BJ (cell line): ENCODE results near the gene IFNA13. TPM values are rescaled to one million over a fixed set of nuclear protein-coding genes. Genes with fewer than 3 reads are reported as not detected.

ENCODE experiments used
- CTCF ChIA-PET: fragments of 350-600 bp; formaldehyde crosslinking; extraction: SDS; loops from one replicate; lab custom pipeline; 2021; ENCODE audit warnings: antibody characterized with exemption, inconsistent platforms; lab: Yijun Ruan, JAX
- POLR2A ChIA-PET: fragments of 300-600 bp; sonication (Branson Sonifier 250); formaldehyde crosslinking; extraction: SDS; loops from one replicate; lab custom pipeline; 2021; ENCODE audit warnings: antibody characterized with exemption; lab: Charles Lee
- DNase-seq: peaks from one replicate; pipeline ENCODE4 v3.0.0-alpha.2; 2011; ENCODE audit warnings: low read depth
- H3K27me3 ChIP-seq: 2 replicates; pipeline ENCODE4 v1.6.0; 2011; ENCODE audit warnings: low read length; ENCODE audit not compliant: control insufficient read depth, insufficient read depth
- H3K36me3 ChIP-seq: 2 replicates; pipeline ENCODE4 v1.5.1; 2011; ENCODE audit warnings: low read length; ENCODE audit not compliant: control insufficient read depth, insufficient read depth
- H3K4me3 ChIP-seq: 2 replicates; pipeline ENCODE4 v1.5.1; 2011; ENCODE audit warnings: low read depth, mild to moderate bottlenecking, control low read depth, low read length
- polyA plus RNA-seq: library from polyadenylated mRNA; depleted of rRNA; stranded (reverse); fragments of >200 nt; gene quantifications from 2 replicates; pipeline ENCODE4 v1.2.3, GENCODE V29; 2011
- TF ChIP-seq, protein P1 (sequence below): IDR thresholded peaks from 2 replicates; pipeline ENCODE4 v1.5.1; 2011; ENCODE audit warnings: low read depth, mild to moderate bottlenecking, control low read depth, inconsistent platforms, low read length, moderate library complexity; ENCODE audit not compliant: insufficient read depth

IFNA13 gene
- polyA plus RNA-seq, 1 experiment: not detected

DNA sequence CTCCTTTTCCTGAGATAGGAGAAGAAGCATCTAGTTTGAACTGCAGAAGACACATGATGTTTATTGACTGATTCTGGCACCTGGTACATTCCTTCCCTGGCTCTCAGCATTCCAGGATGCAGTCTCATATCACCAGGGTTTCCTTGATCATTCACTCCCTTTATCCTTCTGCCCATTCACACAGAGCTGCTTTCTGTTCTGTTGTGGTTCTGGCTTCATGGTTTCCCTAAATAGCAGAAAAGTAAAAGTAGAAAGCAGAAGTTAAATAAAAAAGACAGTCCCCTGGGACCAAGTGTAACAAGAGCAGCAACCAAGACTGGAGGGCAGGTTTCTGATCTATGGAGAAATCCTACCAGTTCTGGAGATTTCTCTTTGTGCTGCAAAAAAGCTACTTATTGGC is 44.2 kb upstream of the IFNA13 start:
- Histone ChIP-seq H3K36me3 (no peaks in the 10 kb centered on the region), H3K4me3 (no peak overlapping the region), H3K27me3 (peaks cover 8% of the 10 kb centered on the region)
- TF ChIP-seq, protein P1, sequence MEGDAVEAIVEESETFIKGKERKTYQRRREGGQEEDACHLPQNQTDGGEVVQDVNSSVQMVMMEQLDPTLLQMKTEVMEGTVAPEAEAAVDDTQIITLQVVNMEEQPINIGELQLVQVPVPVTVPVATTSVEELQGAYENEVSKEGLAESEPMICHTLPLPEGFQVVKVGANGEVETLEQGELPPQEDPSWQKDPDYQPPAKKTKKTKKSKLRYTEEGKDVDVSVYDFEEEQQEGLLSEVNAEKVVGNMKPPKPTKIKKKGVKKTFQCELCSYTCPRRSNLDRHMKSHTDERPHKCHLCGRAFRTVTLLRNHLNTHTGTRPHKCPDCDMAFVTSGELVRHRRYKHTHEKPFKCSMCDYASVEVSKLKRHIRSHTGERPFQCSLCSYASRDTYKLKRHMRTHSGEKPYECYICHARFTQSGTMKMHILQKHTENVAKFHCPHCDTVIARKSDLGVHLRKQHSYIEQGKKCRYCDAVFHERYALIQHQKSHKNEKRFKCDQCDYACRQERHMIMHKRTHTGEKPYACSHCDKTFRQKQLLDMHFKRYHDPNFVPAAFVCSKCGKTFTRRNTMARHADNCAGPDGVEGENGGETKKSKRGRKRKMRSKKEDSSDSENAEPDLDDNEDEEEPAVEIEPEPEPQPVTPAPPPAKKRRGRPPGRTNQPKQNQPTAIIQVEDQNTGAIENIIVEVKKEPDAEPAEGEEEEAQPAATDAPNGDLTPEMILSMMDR: no peak
- CTCF ChIA-PET: interaction anchor here (2.4 kb wide), 1 partner anchor 16 kb away, joined by 9 read pairs; no protein-coding TSS in a partner anchor
- no peak for DNase-seq
- POLR2A ChIA-PET: no interaction called here

DNA sequence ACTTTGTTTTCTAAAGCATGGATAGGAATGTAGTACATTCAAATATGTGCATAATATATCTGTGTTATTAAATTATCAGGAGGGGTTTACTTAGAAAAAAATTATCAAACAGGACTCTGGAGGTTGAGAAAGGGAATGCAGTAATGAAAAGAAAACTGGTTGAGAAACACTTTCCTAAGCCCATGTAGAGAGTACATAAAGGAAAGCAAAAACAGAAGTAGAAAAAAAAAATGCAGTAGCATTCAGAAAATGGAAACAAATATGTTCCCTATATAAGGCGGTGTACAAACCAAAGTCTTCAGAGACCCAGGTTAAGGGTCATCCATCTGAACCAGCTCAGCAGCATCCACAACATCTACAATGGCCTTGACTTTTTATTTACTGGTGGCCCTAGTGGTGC is 41.0 kb upstream of the IFNA13 start, which contains the start of gene IFNA8:
Gene IFNA8 (plus strand): TSS at position 301 of the 400 bp plus-strand sequence. CDS start 60 bp downstream, at position 361.
- DNase-seq: no peak
- Histone ChIP-seq H3K4me3 (no peak within 1 kb of the TSS), H3K27me3 (peaks cover 11% of the 10 kb centered on the region), H3K36me3 (no peaks in the 10 kb centered on the region)
- TF ChIP-seq, protein P1: no peak
- CTCF ChIA-PET: interaction anchor here (2.1 kb wide), 1 partner anchor 13 kb away, joined by 12 read pairs; no protein-coding TSS in a partner anchor
- POLR2A ChIA-PET: no interaction called here

DNA sequence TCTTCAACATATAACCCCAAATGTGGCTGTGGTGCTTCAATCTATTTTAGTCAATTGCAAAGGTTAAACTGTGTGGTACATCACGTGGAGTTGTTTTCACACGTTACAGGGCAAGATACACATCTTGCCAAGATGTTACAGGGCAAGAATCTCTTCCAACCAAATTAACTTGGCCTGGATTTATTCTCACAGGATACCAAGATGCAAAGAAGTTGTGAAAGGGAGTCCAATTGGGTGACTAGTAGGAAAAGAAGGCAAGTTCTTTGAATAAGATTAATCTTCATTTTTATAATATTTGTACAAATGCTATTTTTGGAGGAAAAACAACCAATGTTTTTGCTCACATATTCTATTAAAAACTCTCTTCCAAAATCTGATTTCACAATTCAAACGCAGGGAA is 36.3 kb upstream of the IFNA13 start:
- no peak for DNase-seq
- no peaks in the 10 kb centered on the region for H3K36me3 ChIP-seq
- POLR2A ChIA-PET: no interaction called here
- peaks cover 18% of the 10 kb centered on the region for H3K27me3 ChIP-seq
- CTCF ChIA-PET: no interaction called here
- no peak overlapping the region for H3K4me3 ChIP-seq
- TF ChIP-seq, protein P1: no peak

DNA sequence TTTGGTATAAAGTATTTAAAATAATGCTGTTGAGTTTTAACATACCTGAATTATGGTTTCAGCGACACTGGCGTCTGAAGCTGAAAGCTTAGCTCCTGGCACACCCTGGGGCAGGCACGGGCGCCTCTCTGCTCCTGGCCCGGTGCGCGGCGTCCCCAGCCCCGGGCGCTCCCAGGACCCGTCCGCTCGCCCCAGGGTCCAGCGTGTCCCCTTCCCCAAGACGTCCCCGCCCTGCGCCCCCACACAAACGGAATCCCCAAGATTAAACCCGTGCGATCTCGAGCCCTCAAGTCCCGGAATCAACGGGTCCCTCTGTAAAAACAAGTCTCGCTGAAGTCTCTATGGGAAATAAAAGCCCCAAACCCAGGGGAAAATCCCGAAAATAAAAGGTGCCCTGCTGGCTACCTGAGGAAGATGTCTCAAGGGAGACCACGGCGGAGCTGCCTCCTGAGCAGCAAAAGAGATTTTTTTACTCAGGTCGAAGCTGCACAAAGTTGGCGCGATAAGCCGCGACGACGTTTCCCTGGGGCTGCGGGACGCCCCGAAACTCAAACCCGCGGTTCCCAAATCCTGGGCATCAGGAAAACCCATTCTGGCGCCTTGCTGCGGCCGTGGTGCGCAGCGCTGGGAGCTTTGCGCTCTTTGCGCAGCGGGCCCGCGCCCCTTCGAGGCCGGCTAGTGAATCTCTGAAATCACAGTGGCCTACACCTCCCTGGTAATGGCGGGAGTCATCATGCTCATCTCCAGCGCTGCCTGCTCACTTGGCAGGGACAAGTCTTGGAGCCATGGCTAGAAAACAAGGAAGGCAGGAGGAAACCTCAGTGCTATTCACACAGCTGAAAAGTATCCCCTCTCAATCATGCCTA is 34.8 kb upstream of the IFNA13 start:
- Histone ChIP-seq H3K27me3 (peaks cover 17% of the 10 kb centered on the region), H3K4me3 (peak overlapping the region; percentile 16), H3K36me3 (no peaks in the 10 kb centered on the region)
- POLR2A ChIA-PET: interaction anchor here (0.6 kb wide), 1 partner anchor 71 kb away, joined by 9 read pairs; no protein-coding TSS in a partner anchor
- TF ChIP-seq, protein P1: no peak
- DNase-seq: no peak
- CTCF ChIA-PET: interaction anchor here (1.1 to 1.5 kb wide), 3 partner anchors 9 to 11 kb away, joined by 3 to 5 read pairs (median 3); no protein-coding TSS in a partner anchor

DNA sequence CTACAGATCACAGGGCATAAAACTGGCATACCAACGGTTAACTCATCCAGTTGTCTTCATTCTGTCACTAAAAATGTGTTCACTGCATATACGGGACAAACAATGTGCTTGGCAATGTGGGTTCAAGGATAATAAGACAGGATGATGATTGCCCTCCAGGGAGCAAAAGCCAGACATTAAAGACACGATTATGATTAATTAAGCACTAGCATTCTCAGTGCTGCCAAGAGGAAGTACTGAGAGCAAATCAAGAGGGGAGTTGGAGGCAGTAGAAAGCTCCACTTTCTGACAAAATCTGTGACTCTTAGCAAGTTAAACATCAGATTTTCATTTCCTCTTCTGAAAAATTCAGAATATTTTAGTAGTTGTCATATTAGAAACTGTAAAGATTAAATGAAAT is 32.1 kb upstream of the IFNA13 start:
- no peak overlapping the region for H3K4me3 ChIP-seq
- ChIA-PET POLR2A (no interaction called here), CTCF (interaction anchor here (0.9 to 1.7 kb wide), 4 partner anchors 9 to 164 kb away, joined by 3 to 4 read pairs (median 4); no protein-coding TSS in a partner anchor)
- no peak for DNase-seq
- peaks cover 18% of the 10 kb centered on the region for H3K27me3 ChIP-seq
- H3K36me3 ChIP-seq: no peaks in the 10 kb centered on the region
- TF ChIP-seq, protein P1: no peak
